Osteoblast (primary cell): ENCODE results near the gene ATG4D. TPM values are rescaled to one million over a fixed set of nuclear protein-coding genes. Genes with fewer than 3 reads are reported as not detected.

Experiments
- DNase-seq: peaks from one replicate; pipeline ENCODE4 v3.0.0; 2011; ENCODE audit warnings: low spot score, mixed read lengths; ENCODE audit not compliant: insufficient read length; ENCODE audit errors: missing footprints
- H2AFZ ChIP-seq: 2 replicates; pipeline ENCODE4 v1.6.0; 2011; ENCODE audit warnings: mild to moderate bottlenecking, low read length
- H3K27ac ChIP-seq: 2 replicates; pipeline ENCODE4 v1.5.1; 2011; ENCODE audit warnings: mild to moderate bottlenecking, low read depth, low read length, moderate library complexity
- H3K27me3 ChIP-seq: 2 replicates; pipeline ENCODE4 v1.6.0; 2012; ENCODE audit warnings: mild to moderate bottlenecking, control low read depth, inconsistent platforms, low read length, moderate library complexity; ENCODE audit not compliant: insufficient read depth
- H3K36me3 ChIP-seq: 2 replicates; pipeline ENCODE4 v1.5.1; 2011; ENCODE audit warnings: mild to moderate bottlenecking, low read length, control low read depth, moderate library complexity; ENCODE audit not compliant: insufficient read depth
- H3K4me1 ChIP-seq: 2 replicates; pipeline ENCODE4 v1.5.1; 2011; ENCODE audit warnings: mild to moderate bottlenecking, low read length, control low read depth, moderate library complexity; ENCODE audit not compliant: insufficient read depth
- H3K4me2 ChIP-seq: 2 replicates; pipeline ENCODE4 v1.6.0; 2011; ENCODE audit warnings: mild to moderate bottlenecking, low read length; ENCODE audit not compliant: insufficient read depth
- H3K4me3 ChIP-seq: fragments of 200-600 bp; sonication (generic); 3 replicates; pipeline ENCODE4 v1.5.1; 2012; ENCODE audit warnings: mild to moderate bottlenecking, low read length, inconsistent platforms; ENCODE audit not compliant: insufficient read depth
- H3K79me2 ChIP-seq: 2 replicates; pipeline ENCODE4 v1.6.0; 2012; ENCODE audit warnings: mild to moderate bottlenecking, low read length, control low read depth, inconsistent platforms; ENCODE audit not compliant: insufficient read depth
- H3K9me3 ChIP-seq: 2 replicates; pipeline ENCODE4 v1.5.1; 2011; ENCODE audit warnings: low read depth, low read length, control low read depth
- H4K20me1 ChIP-seq: 2 replicates; pipeline ENCODE4 v1.6.0; 2012; ENCODE audit warnings: mild to moderate bottlenecking, low read length, control low read depth; ENCODE audit not compliant: insufficient read depth
- total RNA-seq: library from RNA; depleted of rRNA; stranded (reverse); fragments of >200 nt; gene quantifications from 2 replicates; pipeline ENCODE4 v1.2.3, GENCODE V29; 2012
- TF ChIP-seq, protein P1 (sequence below): IDR thresholded peaks from 2 replicates; pipeline ENCODE4 v1.5.1; 2011; ENCODE audit warnings: mild to moderate bottlenecking, low read depth, low read length, moderate library complexity; ENCODE audit errors: extremely low read depth

ATG4D gene
- total RNA-seq, 1 donor, result 11.6 TPM

DNA sequence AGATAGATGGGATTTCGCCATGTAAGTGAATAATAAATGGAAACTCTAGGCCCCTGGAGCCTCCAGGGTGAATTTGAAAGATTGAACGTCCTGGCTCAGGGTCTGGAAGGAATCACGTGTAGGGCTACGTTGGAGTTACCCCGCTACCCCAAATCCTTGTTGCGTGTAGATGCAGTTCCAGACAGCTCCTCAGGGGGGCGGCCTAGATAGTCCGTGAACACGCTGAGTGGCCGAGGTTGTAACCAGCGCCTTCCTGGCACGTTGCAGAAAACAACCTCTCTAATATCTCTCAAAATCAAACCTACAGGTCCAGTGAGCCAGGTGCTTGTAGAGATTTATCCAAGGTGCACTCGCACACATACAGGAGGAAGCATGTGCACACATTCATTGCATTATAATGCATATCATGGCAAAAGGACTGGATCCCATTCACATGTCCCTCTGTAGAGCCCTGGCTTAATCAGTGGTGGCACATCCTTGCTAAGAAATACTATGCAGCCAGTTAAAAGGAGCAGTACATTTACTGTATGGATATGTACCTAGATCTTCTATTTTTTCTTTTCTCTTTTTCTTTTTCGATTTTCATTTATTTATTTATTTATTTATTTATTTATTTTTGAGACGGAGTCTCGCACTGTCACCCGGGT, 38.0 kb upstream of the ATG4D start:
- H3K27ac ChIP-seq, result no peak overlapping the region
- TF ChIP-seq, protein P1, sequence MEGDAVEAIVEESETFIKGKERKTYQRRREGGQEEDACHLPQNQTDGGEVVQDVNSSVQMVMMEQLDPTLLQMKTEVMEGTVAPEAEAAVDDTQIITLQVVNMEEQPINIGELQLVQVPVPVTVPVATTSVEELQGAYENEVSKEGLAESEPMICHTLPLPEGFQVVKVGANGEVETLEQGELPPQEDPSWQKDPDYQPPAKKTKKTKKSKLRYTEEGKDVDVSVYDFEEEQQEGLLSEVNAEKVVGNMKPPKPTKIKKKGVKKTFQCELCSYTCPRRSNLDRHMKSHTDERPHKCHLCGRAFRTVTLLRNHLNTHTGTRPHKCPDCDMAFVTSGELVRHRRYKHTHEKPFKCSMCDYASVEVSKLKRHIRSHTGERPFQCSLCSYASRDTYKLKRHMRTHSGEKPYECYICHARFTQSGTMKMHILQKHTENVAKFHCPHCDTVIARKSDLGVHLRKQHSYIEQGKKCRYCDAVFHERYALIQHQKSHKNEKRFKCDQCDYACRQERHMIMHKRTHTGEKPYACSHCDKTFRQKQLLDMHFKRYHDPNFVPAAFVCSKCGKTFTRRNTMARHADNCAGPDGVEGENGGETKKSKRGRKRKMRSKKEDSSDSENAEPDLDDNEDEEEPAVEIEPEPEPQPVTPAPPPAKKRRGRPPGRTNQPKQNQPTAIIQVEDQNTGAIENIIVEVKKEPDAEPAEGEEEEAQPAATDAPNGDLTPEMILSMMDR, result peak; percentile 81
- no peaks in the 10 kb centered on the region for H3K9me3 ChIP-seq
- H4K20me1 ChIP-seq, result no peaks in the 10 kb centered on the region
- H3K4me2 ChIP-seq, result peak overlapping the region; percentile 36
- H3K36me3 ChIP-seq, result no peaks in the 10 kb centered on the region
- peaks cover 7% of the 10 kb centered on the region for H3K4me1 ChIP-seq
- DNase-seq, result peak; percentile 94
- no peak overlapping the region for H3K4me3 ChIP-seq
- no peak overlapping the region for H2AFZ ChIP-seq
- no peaks in the 10 kb centered on the region for H3K27me3 ChIP-seq
- peaks cover 18% of the 10 kb centered on the region for H3K79me2 ChIP-seq

DNA sequence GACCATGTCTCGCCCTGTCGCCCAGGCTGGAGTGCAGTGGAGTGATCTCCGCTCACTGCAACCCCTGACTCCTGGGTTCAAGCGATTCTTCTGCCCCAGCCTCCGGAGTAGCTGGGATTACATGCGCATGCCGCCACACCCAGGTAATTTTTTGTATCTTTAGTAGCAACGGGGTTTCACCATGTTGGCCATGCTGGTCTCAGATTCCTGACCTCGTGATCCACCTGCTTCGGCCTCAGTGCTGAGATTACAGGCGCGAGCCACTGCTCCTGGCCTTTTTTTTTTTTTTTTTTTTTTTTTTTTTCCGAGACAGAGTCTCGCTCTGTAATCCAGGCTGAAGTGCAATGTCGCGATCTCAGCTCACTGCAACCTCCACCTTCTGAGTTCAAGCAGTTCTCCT, 35.7 kb upstream of the ATG4D start:
- H3K79me2 ChIP-seq, result no peaks in the 10 kb centered on the region
- H3K4me3 ChIP-seq, result no peak overlapping the region
- no peaks in the 10 kb centered on the region for H4K20me1 ChIP-seq
- no peaks in the 10 kb centered on the region for H3K36me3 ChIP-seq
- no peak for DNase-seq
- no peak overlapping the region for H3K4me2 ChIP-seq
- no peaks in the 10 kb centered on the region for H3K4me1 ChIP-seq
- no peak overlapping the region for H3K27ac ChIP-seq
- peaks cover 3% of the 10 kb centered on the region for H3K27me3 ChIP-seq
- TF ChIP-seq, protein P1, result no peak
- no peaks in the 10 kb centered on the region for H3K9me3 ChIP-seq
- no peak overlapping the region for H2AFZ ChIP-seq

DNA sequence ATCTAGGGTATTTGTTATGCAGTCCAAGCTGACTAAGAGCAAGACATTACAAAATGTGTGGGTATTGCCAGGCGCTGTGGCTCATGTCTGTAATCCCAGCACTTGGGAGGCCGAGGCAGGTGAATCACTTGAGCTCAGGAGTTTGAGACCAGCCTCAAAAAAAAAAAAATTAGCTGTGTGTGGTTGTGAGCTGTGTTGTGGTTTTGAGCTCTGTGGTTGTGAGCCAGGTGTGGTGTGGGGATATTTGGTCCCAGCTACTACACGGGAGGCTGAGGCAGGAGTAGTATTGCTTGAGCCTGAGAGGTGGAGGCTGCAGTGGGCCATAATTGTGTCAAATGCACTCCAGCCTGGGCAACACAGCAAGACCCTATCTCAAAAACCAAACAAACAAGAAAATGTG, 35.0 kb upstream of the ATG4D start:
- Histone ChIP-seq H2AFZ (no peak overlapping the region), H3K36me3 (no peaks in the 10 kb centered on the region), H3K27me3 (peaks cover 9% of the 10 kb centered on the region), H3K27ac (no peak overlapping the region), H3K9me3 (no peaks in the 10 kb centered on the region), H4K20me1 (no peaks in the 10 kb centered on the region), H3K4me3 (no peak overlapping the region), H3K4me1 (no peaks in the 10 kb centered on the region), H3K4me2 (no peak overlapping the region), H3K79me2 (no peaks in the 10 kb centered on the region)
- TF ChIP-seq, protein P1, result no peak
- DNase-seq, result peak; percentile 8

- TF ChIP-seq, protein P1, result peak; percentile 61
- no peaks in the 10 kb centered on the region for H3K4me1 ChIP-seq
- H4K20me1 ChIP-seq, result no peaks in the 10 kb centered on the region
- H2AFZ ChIP-seq, result no peak overlapping the region
- no peaks in the 10 kb centered on the region for H3K9me3 ChIP-seq
- H3K79me2 ChIP-seq, result no peaks in the 10 kb centered on the region
- peak; percentile 91 for DNase-seq
- H3K4me2 ChIP-seq, result no peak overlapping the region
- H3K36me3 ChIP-seq, result no peaks in the 10 kb centered on the region
- H3K4me3 ChIP-seq, result no peak overlapping the region
- H3K27me3 ChIP-seq, result peaks cover 19% of the 10 kb centered on the region
- no peak overlapping the region for H3K27ac ChIP-seq
Measured at GRCh38 chr19:10510301-10510802, 33.4 kb upstream of the ATG4D start.
